IMR-90 (cell line): ENCODE results near the gene ST14. TPM values are rescaled to one million over a fixed set of nuclear protein-coding genes. Genes with fewer than 3 reads are reported as not detected.

Experiments
- ATAC-seq: fragments of 200-7000 bp; cut with Tn5 transposase; 2 replicates; pipeline ENCODE4 v1.9.1; 2020; ENCODE audit warnings: low read depth, mild to moderate bottlenecking, moderate library complexity
- BruUV-seq: library from RNA; stranded (reverse); fragments of 400-500 nt; replicated peaks from 2 replicates; lab custom pipeline; 2021; lab: Mats Ljungman, UMichigan
- CTCF ChIA-PET: fragments of 300-600 bp; formaldehyde crosslinking; extraction: SDS; loops from one replicate; lab custom pipeline; 2021; ENCODE audit warnings: antibody characterized with exemption; lab: Yijun Ruan, JAX
- POLR2A ChIA-PET: fragments of 300-600 bp; sonication (Branson Sonifier 250); formaldehyde crosslinking; loops from one replicate; lab custom pipeline; 2022; ENCODE audit warnings: antibody characterized with exemption; ENCODE audit not compliant: unreplicated experiment; lab: Charles Lee
- DNase-seq: peaks from one replicate; pipeline ENCODE4 v3.0.0; 2013
- H2AFZ ChIP-seq: replicated peaks from 2 replicates; pipeline ENCODE3; 2013; ENCODE audit warnings: low read length, mild to moderate bottlenecking; ENCODE audit not compliant: poor library complexity
- H2AK5ac ChIP-seq: 2 replicates; pipeline ENCODE4 v1.6.1; 2013; ENCODE audit warnings: low read depth, low read length, inconsistent platforms
- H2AK9ac ChIP-seq: replicated peaks from 2 replicates; pipeline ENCODE3; 2013; ENCODE audit warnings: mild to moderate bottlenecking, low read depth, low read length, moderate library complexity; ENCODE audit not compliant: poor library complexity
- H2BK120ac ChIP-seq: 2 replicates; pipeline ENCODE4 v1.6.1; 2013; ENCODE audit warnings: low read depth, low read length, inconsistent platforms
- H2BK15ac ChIP-seq: 3 replicates; pipeline ENCODE4 v1.6.1; 2013; ENCODE audit warnings: low read depth, low read length, inconsistent platforms
- H2BK20ac ChIP-seq: 2 replicates; pipeline ENCODE4 v1.6.1; 2013; ENCODE audit warnings: low read depth, mild to moderate bottlenecking, inconsistent platforms, low read length, moderate library complexity
- H2BK5ac ChIP-seq: 2 replicates; pipeline ENCODE4 v1.6.1; 2013; ENCODE audit warnings: mild to moderate bottlenecking, low read depth, low read length, inconsistent platforms; ENCODE audit not compliant: poor library complexity, severe bottlenecking
- H3K14ac ChIP-seq: replicated peaks from 2 replicates; pipeline ENCODE4 v1.6.1; 2013; ENCODE audit warnings: low read depth, low read length, inconsistent platforms
- H3K18ac ChIP-seq: 2 replicates; pipeline ENCODE4 v1.6.1; 2013; ENCODE audit warnings: low read depth, low read length, control low read depth
- H3K23ac ChIP-seq: 2 replicates; pipeline ENCODE4 v1.6.1; 2013; ENCODE audit warnings: low read depth, low read length, inconsistent platforms
- H3K27ac ChIP-seq: 2 replicates; pipeline ENCODE4 v1.5.1; 2013; ENCODE audit warnings: mild to moderate bottlenecking, control low read depth, low read length; ENCODE audit not compliant: insufficient read depth
- H3K27me3 ChIP-seq: 2 replicates; pipeline ENCODE4 v1.6.1; 2013; ENCODE audit warnings: low read length; ENCODE audit not compliant: control insufficient read depth, insufficient read depth
- H3K36me3 ChIP-seq: 2 replicates; pipeline ENCODE4 v1.6.1; 2013; ENCODE audit warnings: low read length, mixed read lengths; ENCODE audit not compliant: control insufficient read depth, insufficient read depth
- H3K4ac ChIP-seq: 2 replicates; pipeline ENCODE4 v1.6.1; 2013; ENCODE audit warnings: low read depth, low read length, inconsistent platforms
- H3K4me1 ChIP-seq: 2 replicates; pipeline ENCODE4 v1.6.1; 2013; ENCODE audit warnings: low read length, mixed read lengths; ENCODE audit not compliant: control insufficient read depth, insufficient read depth
- H3K4me2 ChIP-seq: 2 replicates; pipeline ENCODE4 v1.6.1; 2013; ENCODE audit warnings: low read depth, mild to moderate bottlenecking, control low read depth, low read length, moderate library complexity
- H3K4me3 ChIP-seq: 2 replicates; pipeline ENCODE4 v1.5.1; 2013; ENCODE audit warnings: low read depth, mild to moderate bottlenecking, control low read depth, low read length, moderate library complexity; ENCODE audit not compliant: insufficient read depth
- H3K56ac ChIP-seq: 2 replicates; pipeline ENCODE4 v1.6.1; 2013; ENCODE audit warnings: low read length, inconsistent platforms; ENCODE audit not compliant: insufficient read depth; ENCODE audit errors: extremely low read depth
- H3K79me1 ChIP-seq, 2 experiments: 2 replicates each; pipeline ENCODE4 v1.6.1; 2013; ENCODE audit warnings: low read length in 2 of 2, inconsistent platforms in 1 of 2, low read depth in 1 of 2
- H3K9ac ChIP-seq: 2 replicates; pipeline ENCODE4 v1.6.1; 2013; ENCODE audit warnings: low read depth, low read length, control low read depth
- H3K9me1 ChIP-seq: 2 replicates; pipeline ENCODE4 v1.6.1; 2013; ENCODE audit warnings: low read length, inconsistent platforms; ENCODE audit not compliant: insufficient read depth
- H3K9me3 ChIP-seq: 2 replicates; pipeline ENCODE4 v1.6.1; 2013; ENCODE audit warnings: low read length; ENCODE audit not compliant: control insufficient read depth, insufficient read depth
- H4K20me1 ChIP-seq: 2 replicates; pipeline ENCODE4 v1.6.1; 2013; ENCODE audit warnings: low read length, inconsistent platforms; ENCODE audit not compliant: insufficient read depth
- H4K5ac ChIP-seq: 2 replicates; pipeline ENCODE4 v1.6.1; 2013; ENCODE audit warnings: mild to moderate bottlenecking, low read depth, low read length, control low read depth
- H4K8ac ChIP-seq, 2 experiments: 2 replicates each; pipeline ENCODE4 v1.6.1; 2013; ENCODE audit warnings: low read depth in 2 of 2, low read length in 2 of 2, control low read depth in 1 of 2, inconsistent platforms in 1 of 2
- H4K91ac ChIP-seq: 2 replicates; pipeline ENCODE4 v1.6.1; 2013; ENCODE audit warnings: low read depth, low read length, inconsistent platforms; ENCODE audit not compliant: insufficient read depth
- CHD1 ChIP-seq: IDR thresholded peaks from 2 replicates; pipeline ENCODE4 v1.6.1; 2012; ENCODE audit warnings: low read depth, low read length, improper control_type of control experiment
- CTCF ChIP-seq: conservative IDR thresholded peaks from 2 replicates; pipeline ENCODE4 v1.5.1; 2012; ENCODE audit warnings: mild to moderate bottlenecking, low read depth, low read length, improper control_type of control experiment
- ELK1 ChIP-seq: fragments of 150-350 bp; IDR thresholded peaks from 2 replicates; pipeline ENCODE4 v1.6.1; 2016; ENCODE audit warnings: low read depth, mild to moderate bottlenecking, low read length, moderate library complexity, borderline replicate concordance
- FOS ChIP-seq: fragments of 150-350 bp; IDR thresholded peaks from 2 replicates; pipeline ENCODE4 v1.6.1; 2016; ENCODE audit warnings: low read depth, low read length
- MAFK ChIP-seq: IDR thresholded peaks from 2 replicates; pipeline ENCODE4 v1.6.1; 2012; ENCODE audit warnings: low read depth, low read length, improper control_type of control experiment
- MAZ ChIP-seq: IDR thresholded peaks from 2 replicates; pipeline ENCODE4 v1.6.1; 2012; ENCODE audit warnings: low read depth, mild to moderate bottlenecking, low read length, improper control_type of control experiment, moderate library complexity, borderline replicate concordance
- MXI1 ChIP-seq: IDR thresholded peaks from 2 replicates; pipeline ENCODE4 v1.6.1; 2012; ENCODE audit warnings: low read depth, mild to moderate bottlenecking, low read length, moderate library complexity, borderline replicate concordance
- NFE2L2 ChIP-seq: fragments of 150-350 bp; IDR thresholded peaks from 2 replicates; pipeline ENCODE4 v1.6.1; 2016; ENCODE audit warnings: low read depth, mild to moderate bottlenecking, low read length
- POLR2A ChIP-seq: IDR thresholded peaks from 2 replicates; pipeline ENCODE4 v1.6.1; 2012; ENCODE audit warnings: mild to moderate bottlenecking, low read depth, low read length
- RCOR1 ChIP-seq: IDR thresholded peaks from 2 replicates; pipeline ENCODE4 v1.6.1; 2012; ENCODE audit warnings: mild to moderate bottlenecking, low read length, improper control_type of control experiment; ENCODE audit not compliant: insufficient replicate concordance
- RFX5 ChIP-seq: IDR thresholded peaks from 2 replicates; pipeline ENCODE4 v1.8.0; 2012; ENCODE audit warnings: low read depth, mild to moderate bottlenecking, low read length, moderate library complexity
- SMC3 ChIP-seq: fragments of 150-350 bp; IDR thresholded peaks from 2 replicates; pipeline ENCODE4 v1.6.1; 2016; ENCODE audit warnings: low read depth, mild to moderate bottlenecking, antibody characterized with exemption, low read length, moderate library complexity
- WGBS, 2 experiments: methylation state at CpG; one replicate each; pipeline versions ENCODE4 v1.1.5 to v1.1.7; 2013; ENCODE audit warnings: missing lambda C conversion rate in 2 of 2; ENCODE audit not compliant: insufficient read length in 1 of 2; ENCODE audit errors: extremely low coverage in 2 of 2; 5-methylcytosine and 5-hydroxymethylcytosine counted together
- dilution Hi-C: fragments of 300-500 bp; cut with HindIII; formaldehyde crosslinking; loops from one replicate; pipeline ENCODE4 v1.14.3; 2018; ENCODE audit warnings: low sequenced_read_pairs; ENCODE audit not compliant: unreplicated experiment
- in situ Hi-C: fragments of 300-500 bp; cut with MboI; formaldehyde crosslinking; loops from 3 replicates; pipeline ENCODE4 v1.14.3; 2019; ENCODE audit warnings: low sequenced_read_pairs, inconsistent platforms, mixed read lengths
- intact Hi-C: fragments of 100-400 bp; cut with micrococcal nuclease; formaldehyde crosslinking; loops from 2 replicates; pipeline ENCODE4 v1.10.0; 2022
- polyA plus RNA-seq, 3 experiments: library from polyadenylated mRNA; depleted of rRNA; stranded (reverse); fragments of >200 nt; gene quantifications; 2 replicates each; pipeline ENCODE4 v1.2.3, GENCODE V29; 2012; ENCODE audit warnings: low replicate concordance in 1 of 3
- total RNA-seq: library from RNA; depleted of rRNA; stranded (reverse); fragments of >200 nt; gene quantifications from 2 replicates; pipeline ENCODE4 v1.2.3, GENCODE V29; 2012

ST14 gene
- total and polyA plus RNA-seq, 2 of the 4 experiments (the other 2 are of a cell fraction) = not detected

- Histone ChIP-seq H3K23ac (no peak overlapping the region), H2AFZ (no peak overlapping the region), H4K8ac (no peak overlapping the region), H3K9me3 (no peaks in the 10 kb centered on the region), H3K9me1 (peaks cover 3% of the 10 kb centered on the region; the same call in 1 of the 2 replicates), H2AK5ac (no peak overlapping the region), H4K20me1 (no peaks in the 10 kb centered on the region), H3K4me3 (no peak overlapping the region), H2BK120ac (no peak overlapping the region), H3K14ac (no peak overlapping the region), H3K9ac (no peak overlapping the region), H3K18ac (no peak overlapping the region), H3K56ac (no peak overlapping the region), H4K5ac (no peak overlapping the region), H4K91ac (no peak overlapping the region), H3K27me3 (peaks cover 57% of the 10 kb centered on the region), H3K4me1 (no peaks in the 10 kb centered on the region; the same call in 1 of the 2 replicates), H3K4ac (no peak overlapping the region), H3K27ac (no peak overlapping the region), H3K4me2 (no peak overlapping the region), H2BK5ac (no peak overlapping the region), H3K79me1 (no peaks in the 10 kb centered on the region), H2BK20ac (no peak overlapping the region), H3K36me3 (no peaks in the 10 kb centered on the region), H2AK9ac (no peak overlapping the region), H2BK15ac (no peak overlapping the region)
- intact Hi-C loops = no loop called here
- WGBS, 2 experiments = 87% methylated on average over 3 of the region's 14 CpGs; no CpG with 5 or more reads in 1 of the 2 experiments
- in situ Hi-C loops = no loop called here
- DNase-seq (no peak), ATAC-seq (no peak)
- no peak for TF ChIP-seq CHD1
- TF ChIP-seq NFE2L2 = no peak
- no peak for TF ChIP-seq MXI1
- no peak for TF ChIP-seq MAFK
- TF ChIP-seq MAZ = no peak
- TF ChIP-seq POLR2A = no peak
- TF ChIP-seq SMC3 = no peak
- TF ChIP-seq FOS = no peak
- TF ChIP-seq RFX5 = no peak
- TF ChIP-seq CTCF = no peak
- TF ChIP-seq ELK1 = no peak
- TF ChIP-seq RCOR1 = no peak
- dilution Hi-C loops = no loop called here
- ChIA-PET CTCF (no interaction called here), POLR2A (no interaction called here)
- BruUV-seq = no TSS peak
Measured at GRCh38 chr11:130159139-130159538, 443 bp upstream of the ST14 start.
